Mucosa of rectum (tissue), 2 donors: ENCODE data around the gene PLCD4.
A peak's percentile ranks its signal among the peaks of the same experiment; 100 is the strongest.

Experiments used
- H3K27ac ChIP-seq, 2 donors: one replicate each; pipeline ENCODE4 v1.7.0; 2013; ENCODE audit warnings: inconsistent platforms in 2 of 2, low read depth in 2 of 2, low read length in 2 of 2
- H3K27me3 ChIP-seq, 2 donors: one replicate each; pipeline ENCODE4 v1.7.0; 2013; ENCODE audit warnings: low read length in 2 of 2; ENCODE audit not compliant: control insufficient read depth in 2 of 2, insufficient read depth in 2 of 2
- H3K36me3 ChIP-seq, 2 donors: one replicate each; pipeline ENCODE4 v1.7.0; 2013; ENCODE audit warnings: low read length in 2 of 2; ENCODE audit not compliant: control insufficient read depth in 2 of 2, insufficient read depth in 2 of 2
- H3K4me1 ChIP-seq, 2 donors: one replicate each; pipeline ENCODE4 v1.7.0; 2013; ENCODE audit warnings: low read length in 2 of 2, mild to moderate bottlenecking in 1 of 2; ENCODE audit not compliant: control insufficient read depth in 2 of 2, insufficient read depth in 2 of 2
- H3K4me3 ChIP-seq, 2 donors: one replicate each; pipeline ENCODE4 v1.7.0; 2013; ENCODE audit warnings: low read length in 2 of 2
- H3K9ac ChIP-seq, 2 donors: one replicate each; pipeline ENCODE4 v1.7.0; 2013; ENCODE audit warnings: low read length in 2 of 2, low read depth in 1 of 2, mild to moderate bottlenecking in 1 of 2
- H3K9me3 ChIP-seq, 2 donors: one replicate each; pipeline ENCODE4 v1.7.0; 2013; ENCODE audit warnings: low read length in 2 of 2; ENCODE audit not compliant: control insufficient read depth in 2 of 2
- donor health status: healthy.
- donor health status: Normal muscosa, but diverticular disease.

Gene PLCD4

GRCh38 chr2:218642786-218643185 lies 35.1 kb downstream of the PLCD4 start:
- H3K36me3 ChIP-seq: peaks cover 71 to 73% of the 10 kb centered on the region in 2 donors

GRCh38 chr2:218643751-218644310 lies 36.1 kb downstream of the PLCD4 start:
- H3K36me3 ChIP-seq: peaks cover 71 to 74% of the 10 kb centered on the region in 2 donors
- H3K4me1 ChIP-seq: no peaks in the 10 kb centered on the region
- H3K9ac ChIP-seq: no peak overlapping the region
- no peak overlapping the region for H3K4me3 ChIP-seq
- no peaks in the 10 kb centered on the region for H3K9me3 ChIP-seq
- H3K27ac ChIP-seq: no peak overlapping the region
- H3K27me3 ChIP-seq: no peaks in the 10 kb centered on the region

More at GRCh38 chr2:218642786-218643185, 35.1 kb downstream of the PLCD4 start:
- H3K27me3 ChIP-seq: no peaks in the 10 kb centered on the region
- no peak overlapping the region for H3K27ac ChIP-seq
- no peak overlapping the region for H3K4me3 ChIP-seq
- H3K9me3 ChIP-seq: no peaks in the 10 kb centered on the region
- H3K4me1 ChIP-seq: no peaks in the 10 kb centered on the region
- H3K9ac ChIP-seq: no peak overlapping the region

- Histone ChIP-seq H3K4me1 (no peaks in the 10 kb centered on the region), H3K9ac (no peak overlapping the region), H3K36me3 (peaks cover 73 to 74% of the 10 kb centered on the region in 2 donors), H3K4me3 (no peak overlapping the region), H3K9me3 (no peaks in the 10 kb centered on the region), H3K27me3 (no peaks in the 10 kb centered on the region), H3K27ac (no peak overlapping the region)
Measured at GRCh38 chr2:218644721-218645120, 37.0 kb downstream of the PLCD4 start.

DNA sequence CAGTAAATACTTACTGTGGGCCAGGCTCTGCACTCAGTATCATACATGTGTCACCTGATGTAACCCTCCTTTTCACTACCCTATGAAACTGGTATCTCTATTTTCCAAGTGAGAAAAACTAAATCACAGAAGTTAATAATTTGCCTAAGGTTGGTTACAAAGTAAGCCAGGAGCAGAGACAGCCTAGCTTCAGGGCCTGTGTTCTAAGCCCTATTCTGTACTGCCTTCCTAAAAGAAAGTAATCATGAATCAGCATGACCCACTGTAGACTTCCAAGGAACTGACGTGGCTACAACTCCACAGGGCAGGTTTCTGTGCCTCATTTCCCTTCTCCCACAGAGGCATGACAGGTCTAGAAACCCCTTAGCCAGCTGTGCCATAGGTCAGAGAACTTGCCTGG lies 37.4 kb downstream of the PLCD4 start:
- Histone ChIP-seq H3K4me3 (no peak overlapping the region), H3K27ac (no peak overlapping the region), H3K36me3 (peaks cover 73 to 76% of the 10 kb centered on the region in 2 donors), H3K27me3 (no peaks in the 10 kb centered on the region), H3K4me1 (no peaks in the 10 kb centered on the region), H3K9me3 (no peaks in the 10 kb centered on the region), H3K9ac (no peak overlapping the region)

DNA sequence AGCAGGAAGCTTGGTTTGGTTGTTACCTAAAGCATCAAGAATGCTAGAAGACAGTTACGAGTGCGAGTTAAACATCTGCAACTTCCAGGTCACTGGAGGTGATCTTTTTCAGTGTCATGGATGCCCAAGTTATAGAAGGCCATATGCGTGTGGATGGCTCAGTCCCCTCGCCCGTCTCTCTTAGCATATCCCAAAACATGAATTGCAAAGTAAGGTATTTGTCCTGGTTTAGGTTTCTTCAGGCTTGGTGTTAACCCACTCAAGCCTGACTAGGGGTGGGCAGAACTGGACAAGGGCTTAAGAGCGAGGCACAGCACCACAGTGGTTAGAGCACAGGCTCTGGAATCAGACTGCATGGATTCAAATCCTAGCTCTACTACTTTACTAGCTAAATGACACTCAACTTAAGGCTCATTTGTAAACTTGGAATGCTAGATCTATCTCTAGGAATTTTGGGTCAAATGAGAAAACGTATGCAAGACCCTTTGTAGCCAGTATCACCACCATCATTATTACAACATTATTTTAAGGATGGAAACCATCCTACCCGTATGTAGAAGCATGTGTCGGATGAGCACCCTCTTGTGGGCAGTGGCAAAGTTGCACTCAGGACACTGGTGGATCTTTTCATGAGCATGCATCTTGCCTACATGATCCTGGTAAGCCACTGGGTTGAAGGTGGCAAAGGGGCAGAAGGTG lies 40.5 kb downstream of the PLCD4 start:
- H3K27ac ChIP-seq: no peak overlapping the region
- no peaks in the 10 kb centered on the region for H3K4me1 ChIP-seq
- H3K36me3 ChIP-seq: peaks cover 69 to 80% of the 10 kb centered on the region in 2 donors
- no peak overlapping the region for H3K4me3 ChIP-seq
- H3K9ac ChIP-seq: no peak overlapping the region
- no peaks in the 10 kb centered on the region for H3K9me3 ChIP-seq
- no peaks in the 10 kb centered on the region for H3K27me3 ChIP-seq

DNA sequence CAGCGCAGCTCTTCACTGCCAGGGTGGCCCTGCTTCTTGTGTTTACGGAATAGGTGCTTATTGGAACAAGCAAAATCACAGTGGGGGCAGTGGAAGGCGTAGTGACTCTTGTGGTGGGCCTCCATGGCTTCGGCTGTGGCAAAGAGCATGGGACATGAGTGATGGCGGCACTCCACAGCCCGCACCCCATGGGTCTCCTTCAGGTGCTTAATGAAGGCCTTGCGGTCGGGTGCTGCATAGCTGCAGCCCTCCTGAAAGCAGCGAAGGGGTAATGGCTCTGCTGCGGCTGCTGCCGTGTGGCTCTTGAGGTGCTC lies 41.0 kb downstream of the PLCD4 start:
- H3K4me1 ChIP-seq: no peaks in the 10 kb centered on the region
- H3K36me3 ChIP-seq: peaks cover 67 to 80% of the 10 kb centered on the region in 2 donors

DNA sequence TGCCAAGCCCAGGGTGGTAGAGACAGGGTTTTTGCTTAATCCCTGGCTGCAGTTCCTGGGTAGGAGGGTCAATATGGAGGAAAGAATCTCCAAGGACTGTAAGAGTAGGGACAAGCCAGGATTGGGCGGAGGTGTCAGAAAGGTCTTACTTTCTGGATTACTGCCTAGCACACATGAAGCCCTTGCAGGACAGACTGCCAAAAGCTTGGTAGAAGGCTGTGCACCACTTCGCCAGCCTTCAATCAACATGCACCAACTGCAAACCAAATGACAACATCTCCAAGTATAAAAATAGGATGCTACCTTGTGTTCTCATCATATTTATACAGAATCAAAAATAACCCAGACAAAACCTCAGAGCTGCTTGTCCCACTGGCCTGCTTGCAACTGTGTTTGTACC lies 48.1 kb downstream of the PLCD4 start:
- Histone ChIP-seq H3K4me1 (peaks cover 12 to 14% of the 10 kb centered on the region in 2 donors), H3K27me3 (no peaks in the 10 kb centered on the region), H3K27ac (no peak overlapping the region), H3K4me3 (no peak overlapping the region), H3K9ac (no peak overlapping the region), H3K9me3 (no peaks in the 10 kb centered on the region), H3K36me3 (peaks cover 24 to 40% of the 10 kb centered on the region in 2 donors)

More for the DNA sequence above, 41.0 kb downstream of the PLCD4 start:
- Histone ChIP-seq H3K9me3 (no peaks in the 10 kb centered on the region), H3K4me3 (no peak overlapping the region), H3K27ac (no peak overlapping the region), H3K27me3 (no peaks in the 10 kb centered on the region), H3K9ac (no peak overlapping the region)

GRCh38 chr2:218658671-218659257 lies 51.1 kb downstream of the PLCD4 start:
- peak overlapping the region; percentile 71 to 75 for H3K27ac ChIP-seq
- peaks cover 12 to 14% of the 10 kb centered on the region in 2 donors for H3K4me1 ChIP-seq
- peak overlapping the region; percentile 78 to 94 for H3K4me3 ChIP-seq
- no peaks in the 10 kb centered on the region for H3K9me3 ChIP-seq
- H3K36me3 ChIP-seq: peaks cover 27 to 43% of the 10 kb centered on the region in 2 donors
- H3K9ac ChIP-seq: peak overlapping the region; percentile 74 to 75
- H3K27me3 ChIP-seq: no peaks in the 10 kb centered on the region

DNA sequence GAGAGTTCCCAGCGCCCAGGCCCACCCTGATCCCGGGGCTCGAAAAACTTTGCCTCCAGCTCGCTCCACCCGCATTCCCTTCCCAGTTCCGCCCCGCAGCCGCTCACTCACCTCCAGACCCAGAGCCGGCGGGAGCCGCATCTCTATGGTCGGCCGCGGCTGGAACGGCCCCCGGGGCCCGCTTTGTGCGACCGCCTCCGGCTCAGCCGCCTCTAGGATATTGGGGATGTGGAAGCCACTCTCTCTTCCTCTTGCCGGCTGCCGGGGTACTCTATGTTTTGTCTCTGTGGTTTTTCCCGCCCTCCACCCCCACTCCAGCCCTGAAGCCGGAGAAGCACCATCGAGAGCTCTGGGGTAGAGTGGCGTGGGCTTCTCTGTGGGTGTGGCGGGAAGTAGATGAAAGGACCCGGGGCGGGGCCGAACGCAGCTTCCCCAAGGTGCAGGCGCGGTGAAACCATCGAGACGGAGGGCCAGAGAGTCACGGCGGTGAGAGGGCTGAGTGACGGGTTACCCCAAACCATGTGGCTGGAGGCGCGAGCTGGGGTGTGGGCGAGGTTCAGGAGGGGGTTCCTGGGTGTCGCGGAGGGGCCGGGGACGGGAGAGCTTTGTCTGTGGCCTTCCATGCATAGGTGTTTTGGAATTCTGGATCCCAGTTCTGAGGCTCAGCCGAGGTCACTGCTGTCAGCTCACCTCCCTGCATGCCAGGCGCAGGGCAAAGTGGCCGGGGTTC lies 51.7 kb downstream of the PLCD4 start, which contains the start of the genes BCS1L and ZNF142:
Gene BCS1L, plus strand, starts transcription at position 426 of the 730 bp plus-strand sequence. CDS start 1,305 bp downstream, outside the sequence.
Gene ZNF142, minus strand, starts transcription at position 366 of the 730 bp plus-strand sequence. CDS start 3,194 bp downstream, outside the sequence.
- Histone ChIP-seq H3K9ac (peak within 1 kb of the TSS; percentile 74 to 75), H3K9me3 (no peaks in the 10 kb centered on the region), H3K4me3 (peak within 1 kb of the TSS; percentile 78 to 94), H3K4me1 (peaks cover 12 to 14% of the 10 kb centered on the region in 2 donors), H3K27ac (peak within 1 kb of the TSS; percentile 71 to 75), H3K27me3 (no peaks in the 10 kb centered on the region), H3K36me3 (peaks cover 32 to 42% of the 10 kb centered on the region in 2 donors)
